ACC112 (cell line): ENCODE measurements around the gene TIPIN.
"Not testable (repeated sequence)": the region's sequence is repeated elsewhere in the genome, so short reads cannot be mapped to it uniquely, and the experiment has no call there.

Experiments
- H2AFZ ChIP-seq: fragments of 200-600 bp; sonication (generic); one replicate; pipeline ENCODE4 v1.6.0; 2017; ENCODE audit warnings: antibody characterized with exemption, low read length; ENCODE audit not compliant: unreplicated experiment
- H3K27ac ChIP-seq: fragments of 200-600 bp; sonication (generic); 2 replicates; pipeline ENCODE4 v1.5.1; 2014; ENCODE audit warnings: low read depth, mild to moderate bottlenecking, antibody characterized with exemption, low read length, moderate library complexity
- H3K27me3 ChIP-seq: fragments of 200-600 bp; sonication (generic); 2 replicates; pipeline ENCODE4 v1.6.1; 2014; ENCODE audit warnings: mild to moderate bottlenecking, antibody characterized with exemption, low read length, moderate library complexity, mixed read lengths; ENCODE audit not compliant: insufficient read depth
- H3K36me3 ChIP-seq: fragments of 200-600 bp; sonication (generic); 2 replicates; pipeline ENCODE4 v1.6.1; 2016; ENCODE audit warnings: mild to moderate bottlenecking, antibody characterized with exemption, low read length, moderate library complexity, mixed read lengths; ENCODE audit not compliant: insufficient read depth
- H3K4me1 ChIP-seq: fragments of 200-600 bp; sonication (generic); one replicate; pipeline ENCODE4 v1.6.1; 2016; ENCODE audit warnings: low read length, mixed read lengths; ENCODE audit not compliant: insufficient read depth, unreplicated experiment, control insufficient read depth
- H3K4me3 ChIP-seq: fragments of 200-600 bp; sonication (generic); 2 replicates; pipeline ENCODE4 v1.5.1; 2014; ENCODE audit warnings: mild to moderate bottlenecking, low read depth, low read length
- H3K79me2 ChIP-seq: fragments of 200-600 bp; sonication (generic); one replicate; pipeline ENCODE4 v1.6.0; 2016; ENCODE audit warnings: low read length; ENCODE audit not compliant: control insufficient read depth, unreplicated experiment, insufficient read depth

TIPIN gene

DNA sequence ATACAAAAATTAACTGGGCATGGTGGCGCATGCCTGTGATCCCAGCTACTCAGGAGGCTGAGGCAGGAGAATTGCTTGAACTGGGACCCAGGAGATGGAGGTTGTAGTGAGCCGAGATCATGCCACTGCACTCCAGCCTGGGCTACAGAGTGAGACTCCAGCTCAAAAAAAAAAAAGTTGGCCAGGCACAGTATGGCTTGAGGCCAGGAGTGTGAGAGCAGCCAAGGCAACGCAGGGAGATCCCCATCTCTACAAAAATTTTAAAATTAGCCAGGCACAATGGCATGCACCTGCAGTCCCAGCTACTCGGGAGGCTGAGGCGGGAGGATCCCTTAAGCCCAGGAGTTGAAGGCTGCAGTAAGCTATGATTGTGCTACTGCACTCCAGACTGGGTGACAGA lies 8.0 kb downstream of the TIPIN start:
- H3K4me3 ChIP-seq, H3K27ac ChIP-seq, H3K4me1 ChIP-seq, H2AFZ ChIP-seq, H3K79me2 ChIP-seq, H3K27me3 ChIP-seq: not testable (repeated sequence)
- peaks cover 19% of the 10 kb centered on the region for H3K36me3 ChIP-seq

DNA sequence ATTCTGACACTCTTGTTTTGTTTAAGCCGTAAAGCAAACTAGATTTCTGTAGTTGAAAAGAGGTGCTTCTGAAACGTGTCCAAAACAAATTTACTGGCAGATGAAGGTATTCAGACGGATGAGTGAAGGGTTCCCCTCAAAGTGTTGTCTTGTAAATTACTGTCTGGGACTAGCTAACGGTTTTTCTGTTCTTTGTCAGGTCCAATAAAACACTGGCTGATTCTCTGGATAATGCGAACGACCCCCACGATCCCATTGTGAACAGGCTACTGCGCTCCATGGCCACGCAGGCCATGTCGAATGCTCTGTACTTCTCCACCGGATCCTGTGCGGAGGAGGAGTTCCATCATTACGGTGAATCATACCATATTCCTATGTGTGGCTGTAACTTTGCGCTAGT lies 27.7 kb downstream of the TIPIN start:
- Histone ChIP-seq H3K27ac (no peak overlapping the region), H2AFZ (no peak overlapping the region), H3K27me3 (no peaks in the 10 kb centered on the region), H3K4me3 (no peak overlapping the region), H3K4me1 (no peaks in the 10 kb centered on the region), H3K79me2 (no peaks in the 10 kb centered on the region), H3K36me3 (peaks cover 28% of the 10 kb centered on the region)

DNA sequence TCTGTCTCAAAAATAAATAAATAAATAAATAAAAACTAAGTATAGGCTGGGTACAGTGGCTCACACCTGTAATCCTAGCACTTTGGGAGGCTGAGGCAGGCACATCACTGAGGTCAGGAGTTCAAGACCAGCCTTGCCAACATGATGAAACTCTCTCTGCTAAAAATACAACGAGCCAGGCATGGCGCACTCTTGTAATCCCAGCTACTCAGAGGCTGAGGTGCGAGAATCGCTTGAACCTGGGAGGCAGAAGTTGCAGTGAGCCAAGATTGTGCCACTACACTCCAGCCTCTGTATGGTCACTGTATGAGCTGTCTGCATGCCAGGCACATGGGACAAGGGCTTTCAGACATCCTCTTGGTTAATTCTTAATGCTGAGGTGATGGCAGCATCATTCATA lies 28.7 kb downstream of the TIPIN start:
- H3K27ac ChIP-seq = no peak overlapping the region
- no peaks in the 10 kb centered on the region for H3K79me2 ChIP-seq
- peaks cover 30% of the 10 kb centered on the region for H3K36me3 ChIP-seq
- no peaks in the 10 kb centered on the region for H3K4me1 ChIP-seq
- H3K4me3 ChIP-seq = no peak overlapping the region
- no peaks in the 10 kb centered on the region for H3K27me3 ChIP-seq
- no peak overlapping the region for H2AFZ ChIP-seq

DNA sequence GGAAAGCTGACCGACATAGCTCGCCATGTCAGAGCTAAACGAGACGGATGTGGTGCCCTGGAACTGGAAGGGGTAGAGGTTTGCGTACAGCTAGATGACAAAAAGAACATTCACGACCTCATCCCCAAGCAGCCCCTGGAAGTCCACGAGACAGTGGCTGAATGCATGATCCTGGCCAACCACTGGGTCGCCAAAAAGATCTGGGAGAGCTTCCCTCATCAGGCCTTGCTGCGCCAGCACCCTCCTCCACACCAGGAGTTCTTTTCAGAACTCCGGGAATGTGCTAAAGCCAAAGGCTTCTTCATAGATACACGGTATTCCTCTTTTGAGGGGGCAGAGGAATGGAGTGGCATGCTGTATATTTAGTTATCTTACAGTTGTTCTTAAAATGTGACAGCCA lies 30.4 kb downstream of the TIPIN start:
- no peaks in the 10 kb centered on the region for H3K4me1 ChIP-seq
- no peaks in the 10 kb centered on the region for H3K79me2 ChIP-seq
- H3K27me3 ChIP-seq = no peaks in the 10 kb centered on the region
- peaks cover 38% of the 10 kb centered on the region for H3K36me3 ChIP-seq
- H3K27ac ChIP-seq = no peak overlapping the region
- H3K4me3 ChIP-seq = no peak overlapping the region
- no peak overlapping the region for H2AFZ ChIP-seq

DNA sequence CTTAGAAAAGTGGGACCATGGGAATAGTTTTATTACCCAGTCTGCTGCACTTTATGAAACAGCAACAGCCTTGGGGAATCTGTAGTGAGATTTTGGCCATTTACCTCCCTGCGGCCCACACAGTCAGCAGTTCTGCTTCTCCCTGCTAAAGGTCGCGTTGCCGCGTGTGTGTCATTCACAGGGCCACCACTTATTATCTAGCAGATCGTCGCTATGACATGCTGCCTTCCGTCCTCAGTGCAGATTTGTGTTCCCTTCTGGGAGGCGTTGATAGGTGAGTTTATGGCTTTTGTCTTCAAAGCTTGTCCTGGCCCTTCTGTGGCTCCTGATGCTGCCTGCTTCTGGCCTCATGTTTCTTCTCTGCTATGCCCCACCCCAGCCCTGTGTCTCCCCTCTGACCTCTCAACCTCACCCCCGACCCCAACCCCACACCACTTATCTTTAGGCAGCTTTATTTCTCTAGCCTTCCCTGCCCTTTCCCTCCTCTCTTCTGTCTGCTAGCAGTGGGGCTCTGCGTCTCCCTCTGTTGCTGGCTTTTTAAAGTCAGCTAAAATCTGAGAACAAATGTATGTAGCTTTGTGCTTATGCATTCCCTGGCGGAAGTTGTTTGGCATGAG lies 33.1 kb downstream of the TIPIN start:
- Histone ChIP-seq H3K36me3 (peaks cover 29% of the 10 kb centered on the region), H3K27ac (no peak overlapping the region), H3K4me1 (no peaks in the 10 kb centered on the region), H2AFZ (no peak overlapping the region), H3K79me2 (no peaks in the 10 kb centered on the region), H3K4me3 (no peak overlapping the region), H3K27me3 (no peaks in the 10 kb centered on the region)

DNA sequence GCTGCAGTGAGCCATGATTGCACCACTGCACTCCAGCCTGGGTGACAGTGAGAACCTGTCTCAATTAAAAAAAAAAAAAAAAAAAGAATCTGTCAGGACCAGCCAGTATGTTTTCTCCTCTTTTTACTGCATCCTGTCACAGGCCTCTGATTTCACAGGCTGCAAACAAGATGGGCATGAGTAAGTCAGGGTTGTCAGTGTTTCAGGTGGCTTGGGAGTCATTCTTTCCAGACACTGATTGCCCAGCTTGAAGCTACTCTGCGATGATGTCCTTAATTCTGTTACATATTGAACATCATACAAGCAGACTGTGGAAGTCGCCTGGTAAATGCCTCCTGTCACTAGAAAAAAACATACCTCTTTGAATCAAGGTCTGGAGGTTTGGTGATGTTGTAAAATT lies 44.3 kb downstream of the TIPIN start:
- no peak overlapping the region for H3K4me3 ChIP-seq
- H2AFZ ChIP-seq = no peak overlapping the region
- H3K36me3 ChIP-seq = peaks cover 24% of the 10 kb centered on the region
- no peak overlapping the region for H3K27ac ChIP-seq
- no peaks in the 10 kb centered on the region for H3K27me3 ChIP-seq
- no peaks in the 10 kb centered on the region for H3K4me1 ChIP-seq
- H3K79me2 ChIP-seq = no peaks in the 10 kb centered on the region

DNA sequence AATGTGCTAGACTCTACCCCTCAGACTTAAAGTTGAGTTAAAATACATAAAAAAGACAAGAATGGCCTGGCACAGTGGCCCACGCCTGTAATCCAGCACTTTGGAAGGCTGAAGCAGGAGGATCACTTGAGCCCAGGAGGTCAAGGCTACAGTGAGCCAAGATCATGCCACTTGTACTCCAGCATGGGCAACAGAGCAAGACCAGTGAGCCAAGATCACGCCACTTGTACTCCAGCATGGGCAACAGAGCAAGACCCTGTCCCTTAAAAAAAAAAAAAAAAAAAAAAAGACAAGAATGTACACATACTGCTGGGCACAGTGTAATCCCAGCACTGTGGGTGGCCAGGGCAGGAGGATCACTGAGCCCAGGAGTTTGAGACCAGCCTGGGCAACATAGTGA lies 45.7 kb downstream of the TIPIN start:
- Histone ChIP-seq H3K27ac (no peak overlapping the region), H3K4me1 (no peaks in the 10 kb centered on the region), H2AFZ (no peak overlapping the region), H3K27me3 (no peaks in the 10 kb centered on the region), H3K79me2 (no peaks in the 10 kb centered on the region), H3K4me3 (no peak overlapping the region), H3K36me3 (peaks cover 27% of the 10 kb centered on the region)

DNA sequence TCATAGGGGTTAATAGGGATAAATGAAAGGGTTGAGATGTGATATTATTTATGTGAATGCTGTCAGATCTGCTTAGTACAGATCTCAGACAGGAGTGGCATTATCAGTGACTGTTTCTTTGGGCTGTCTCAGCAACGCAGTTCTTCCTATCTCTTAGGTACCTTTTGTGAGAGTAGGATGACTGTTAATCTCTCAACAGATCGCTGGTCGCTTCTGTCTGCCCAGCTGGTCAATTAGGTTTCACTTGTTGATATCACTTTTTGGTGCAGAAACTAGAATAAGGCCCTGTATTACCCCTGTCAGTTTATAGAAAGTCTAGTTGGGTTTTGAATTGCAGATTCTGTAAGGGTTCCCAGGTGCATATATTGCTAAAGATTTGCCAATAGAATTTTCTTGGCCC lies 46.7 kb downstream of the TIPIN start:
- H3K4me1 ChIP-seq = no peaks in the 10 kb centered on the region
- H3K36me3 ChIP-seq = peaks cover 25% of the 10 kb centered on the region
- H3K4me3 ChIP-seq = no peak overlapping the region
- no peak overlapping the region for H2AFZ ChIP-seq
- no peak overlapping the region for H3K27ac ChIP-seq
- no peaks in the 10 kb centered on the region for H3K27me3 ChIP-seq
- H3K79me2 ChIP-seq = no peaks in the 10 kb centered on the region

DNA sequence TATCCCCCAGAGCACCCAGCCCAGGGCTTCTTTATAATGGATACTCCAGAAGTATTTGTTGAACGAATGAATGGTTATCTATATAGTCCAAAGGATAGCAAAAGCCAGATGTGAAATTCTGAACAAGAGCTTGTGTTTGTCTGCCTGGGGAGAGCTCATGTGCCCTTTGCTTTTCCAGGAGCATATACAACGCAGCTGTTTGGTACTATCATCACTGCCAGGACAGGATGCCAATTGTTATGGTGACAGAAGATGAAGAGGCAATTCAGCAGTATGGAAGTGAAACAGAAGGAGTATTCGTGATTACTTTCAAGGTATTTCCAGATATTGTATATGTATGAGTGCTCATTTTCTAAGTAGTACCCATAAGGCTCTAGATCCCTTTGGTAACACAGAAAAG lies 48.0 kb downstream of the TIPIN start:
- Histone ChIP-seq H3K27ac (no peak overlapping the region), H3K27me3 (no peaks in the 10 kb centered on the region), H3K36me3 (peaks cover 17% of the 10 kb centered on the region), H3K4me1 (peaks cover under 1% of the 10 kb centered on the region), H3K79me2 (no peaks in the 10 kb centered on the region), H2AFZ (no peak overlapping the region), H3K4me3 (no peak overlapping the region)

DNA sequence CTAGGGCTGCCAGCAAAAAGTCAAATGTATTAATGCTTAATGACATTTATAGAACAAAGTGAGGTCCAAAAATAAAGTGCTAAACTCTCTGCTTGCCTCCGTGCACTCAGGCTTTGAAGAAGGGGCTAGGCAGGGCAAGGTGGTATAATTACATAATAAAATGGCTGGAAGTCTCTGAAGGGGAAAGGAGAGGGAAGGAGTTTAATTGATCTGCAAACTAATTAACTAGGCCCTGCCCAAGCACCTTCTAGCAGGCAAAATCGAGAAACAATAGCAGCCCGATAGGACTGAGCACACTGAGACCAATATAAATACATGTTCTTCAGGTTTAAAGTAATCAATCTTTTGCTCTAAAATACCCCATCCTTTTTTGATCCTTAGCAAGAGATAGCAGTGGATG lies 50.1 kb downstream of the TIPIN start:
- Histone ChIP-seq H3K36me3 (peaks cover 13% of the 10 kb centered on the region), H3K79me2 (peaks cover 4% of the 10 kb centered on the region), H3K27ac (no peak overlapping the region), H3K4me3 (no peak overlapping the region), H3K27me3 (no peaks in the 10 kb centered on the region), H3K4me1 (peaks cover 10% of the 10 kb centered on the region), H2AFZ (no peak overlapping the region)

DNA sequence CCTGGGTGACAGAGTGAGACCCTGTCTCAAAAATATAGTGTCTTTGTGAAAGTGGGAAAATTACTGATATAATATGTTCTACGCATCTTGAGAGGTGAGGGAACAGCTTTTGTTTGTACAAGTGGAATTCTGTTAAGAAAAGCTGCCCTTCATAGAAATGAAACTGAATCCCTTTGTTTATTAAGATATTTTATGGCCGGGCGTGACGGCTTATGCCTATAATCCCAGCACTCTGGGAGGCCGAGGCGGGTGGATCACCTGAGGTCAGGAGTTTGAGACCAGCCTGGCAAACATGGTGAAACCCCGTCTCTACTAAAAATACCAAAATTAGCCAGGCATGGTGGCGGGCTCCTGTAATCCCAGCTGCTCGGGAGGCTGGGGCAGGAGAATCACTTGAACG lies 52.1 kb downstream of the TIPIN start:
- not testable (repeated sequence) for H3K79me2 ChIP-seq, H3K36me3 ChIP-seq, H3K27ac ChIP-seq, H2AFZ ChIP-seq, H3K27me3 ChIP-seq, H3K4me3 ChIP-seq
- peaks cover 10% of the 10 kb centered on the region for H3K4me1 ChIP-seq
